ENCODE measurements around the gene MUC5AC. TPM values are rescaled to one million over a fixed set of nuclear protein-coding genes. Genes with fewer than 3 reads are reported as not detected.
"Not testable (repeated sequence)": the region's sequence is repeated elsewhere in the genome, so short reads cannot be mapped to it uniquely, and the experiment has no call there.

Gene MUC5AC
- total RNA-seq, 1 experiment from 2014 or later = under 0.01 TPM

- no peak for TF ChIP-seq EZH2phosphoT487 (IDR thresholded peaks at IDR 0.05; ENCODE audit: borderline replicate concordance)
- no peak for TF ChIP-seq POLR2A (IDR thresholded peaks at IDR 0.05; ENCODE audit: borderline replicate concordance, extremely low read depth, insufficient read depth, insufficient read length)
- no peak for TF ChIP-seq EGR1 (IDR thresholded peaks at IDR 0.05; ENCODE audit: low read depth)
- peak; percentile 51 for TF ChIP-seq ZBTB33 (IDR thresholded peaks at IDR 0.05; ENCODE audit: extremely low read depth, insufficient replicate concordance, low read length)
- TF ChIP-seq TCF7L2 (IDR thresholded peaks at IDR 0.05; ENCODE audit: borderline replicate concordance, extremely low read depth, insufficient read depth, insufficient read length) = no peak
- TF ChIP-seq MAX (IDR thresholded peaks at IDR 0.05) = no peak
Observed at GRCh38 chr11:1153951-1154493, 3.7 kb upstream of the MUC5AC start (continued).

GRCh38 chr11:1154656-1155055 is 3.1 kb upstream of the MUC5AC start:
- H3K79me2 ChIP-seq (ENCODE audit: insufficient read depth, low read length); H3K27ac ChIP-seq (ENCODE audit: low read depth, low read length); H3K9ac ChIP-seq (ENCODE audit: low read length); CTCF ChIA-PET; POLR2A ChIA-PET; H3K4me2 ChIP-seq (ENCODE audit: low read length); ATAC-seq; H3K9me3 ChIP-seq (ENCODE audit: control insufficient read depth in 1 of 2, insufficient read depth in 1 of 2, low read depth in 1 of 2, low read length in 2 of 2); DNase-seq (ENCODE audit: low read depth, low spot score); RAD21 ChIA-PET (ENCODE audit: low non-redundant PET in 1 of 2, low total read pairs in 2 of 2, uncharacterized antibody in 2 of 2, unreplicated experiment in 2 of 2); H3K27me3 ChIP-seq (ENCODE audit: insufficient read depth, low read length); BruUV-seq (replicated peaks); H3K9me2 ChIP-seq (ENCODE audit: insufficient read depth); H4K20me1 ChIP-seq (ENCODE audit: insufficient read depth); H2AFZ ChIP-seq (ENCODE audit: low read depth, low read length, poor library complexity, severe bottlenecking); H3K4me3 ChIP-seq (replicated peaks in 1 of 2; ENCODE audit: low read depth in 1 of 2, low read length in 2 of 2); H3K36me3 ChIP-seq (ENCODE audit: control insufficient read depth in 1 of 2, insufficient read depth in 2 of 2, low read length in 2 of 2): not testable (repeated sequence)
- intact Hi-C loops (cut with micrococcal nuclease) = loop anchor here (5.0 kb wide), 1 partner anchor 48 kb away; no protein-coding TSS in a partner anchor
- peaks cover 13 to 33% of the 10 kb centered on the region in 2 experiments; a peak in 3 of 4 replicates for H3K4me1 ChIP-seq (ENCODE audit: control insufficient read depth in 1 of 2, insufficient read depth in 2 of 2, low read length in 2 of 2)
